SK-N-SH treated with all-trans-retinoic acid at 6 μM for 48 hours (cell line): ENCODE measurements around the gene CUEDC1.

Source experiments
- ATAC-seq: fragments of 200-7000 bp; cut with Tn5 transposase; 3 replicates; pipeline ENCODE4 v1.9.1; 2020; ENCODE audit warnings: mild to moderate bottlenecking, moderate library complexity
- ARNTL ChIP-seq: fragments of 450-650 bp; formaldehyde crosslinking; IDR thresholded peaks from 2 replicates; pipeline ENCODE4 v1.5.0; 2020; ENCODE audit warnings: low read depth, mild to moderate bottlenecking, moderate library complexity, borderline replicate concordance
- BACH2 ChIP-seq: fragments of 250-450 bp; sonication (Bioruptor Pico); IDR thresholded peaks from 2 replicates; pipeline ENCODE4 v1.9.0; 2021; ENCODE audit warnings: mild to moderate bottlenecking, borderline replicate concordance
- CSDC2 ChIP-seq: fragments of 250-450 bp; sonication (Bioruptor Pico); IDR thresholded peaks from 2 replicates; pipeline ENCODE4 v1.5.0; 2020; ENCODE audit warnings: mild to moderate bottlenecking, moderate library complexity
- ESRRG ChIP-seq: fragments of 250-450 bp; sonication (Bioruptor Pico); IDR thresholded peaks from 2 replicates; pipeline ENCODE4 v1.6.1; 2021; ENCODE audit warnings: mild to moderate bottlenecking
- GLIS3 ChIP-seq: fragments of 250-450 bp; sonication (Bioruptor Pico); IDR thresholded peaks from 2 replicates; pipeline ENCODE4 v1.5.0; 2020; ENCODE audit warnings: mild to moderate bottlenecking, moderate library complexity
- ISL1 ChIP-seq: fragments of 250-450 bp; sonication (Bioruptor Pico); IDR thresholded peaks from 2 replicates; pipeline ENCODE4 v2.1.2; 2022; ENCODE audit warnings: mild to moderate bottlenecking, moderate library complexity
- OSR1 ChIP-seq: fragments of 250-450 bp; sonication (Bioruptor Pico); IDR thresholded peaks from 2 replicates; pipeline ENCODE4 v1.8.0; 2022; ENCODE audit warnings: moderate library complexity, mild to moderate bottlenecking, inconsistent platforms
- POU6F1 ChIP-seq: fragments of 250-450 bp; sonication (Bioruptor Pico); IDR thresholded peaks from 2 replicates; pipeline ENCODE4 v1.8.0; 2021; ENCODE audit warnings: low read depth, mild to moderate bottlenecking, moderate library complexity, borderline replicate concordance
- PPARA ChIP-seq: fragments of 250-450 bp; sonication (Bioruptor Pico); IDR thresholded peaks from 2 replicates; pipeline ENCODE4 v1.5.0; 2020; ENCODE audit warnings: mild to moderate bottlenecking, borderline replicate concordance
- RARB ChIP-seq: fragments of 250-450 bp; sonication (Bioruptor Pico); IDR thresholded peaks from 2 replicates; pipeline ENCODE4 v1.8.0; 2021; ENCODE audit warnings: mild to moderate bottlenecking, moderate library complexity
- SNAI2 ChIP-seq: fragments of 250-450 bp; sonication (Bioruptor Pico); IDR thresholded peaks from 2 replicates; pipeline ENCODE4 v1.5.0; 2020; ENCODE audit warnings: mild to moderate bottlenecking, moderate library complexity
- TCF4 ChIP-seq: fragments of 250-450 bp; sonication (Bioruptor Pico); IDR thresholded peaks from 2 replicates; pipeline ENCODE4 v1.8.0; 2021; ENCODE audit warnings: mild to moderate bottlenecking, moderate library complexity, borderline replicate concordance
- TOX ChIP-seq: fragments of 250-450 bp; sonication (Bioruptor Pico); IDR thresholded peaks from 2 replicates; pipeline ENCODE4 v1.8.0; 2021; ENCODE audit warnings: mild to moderate bottlenecking, moderate library complexity, borderline replicate concordance
- TSHZ2 ChIP-seq: fragments of 250-450 bp; sonication (Bioruptor Pico); IDR thresholded peaks from 2 replicates; pipeline ENCODE4 v1.5.0; 2020; ENCODE audit warnings: mild to moderate bottlenecking, moderate library complexity
- ZC3H10 ChIP-seq: fragments of 250-450 bp; sonication (Bioruptor Pico); IDR thresholded peaks from 2 replicates; pipeline ENCODE4 v1.5.1; 2021; ENCODE audit warnings: mild to moderate bottlenecking, moderate library complexity
- ZFP3 ChIP-seq: fragments of 250-450 bp; sonication (Bioruptor Pico); IDR thresholded peaks from 2 replicates; pipeline ENCODE4 v1.5.0; 2020; ENCODE audit warnings: mild to moderate bottlenecking, moderate library complexity
- ZFP30 ChIP-seq: fragments of 450-650 bp; formaldehyde crosslinking; IDR thresholded peaks from 2 replicates; pipeline ENCODE4 v1.5.0; 2022; ENCODE audit warnings: mild to moderate bottlenecking, moderate library complexity
- ZNF565 ChIP-seq: fragments of 450-650 bp; formaldehyde crosslinking; conservative IDR thresholded peaks from 2 replicates; pipeline ENCODE4 v1.5.0; 2020; ENCODE audit warnings: low read depth, mild to moderate bottlenecking, moderate library complexity
- ZNF70 ChIP-seq: fragments of 450-650 bp; formaldehyde crosslinking; IDR thresholded peaks from 2 replicates; pipeline ENCODE4 v1.5.0; 2020; ENCODE audit warnings: mild to moderate bottlenecking, moderate library complexity
- ZNF8 ChIP-seq: fragments of 450-650 bp; formaldehyde crosslinking; IDR thresholded peaks from 2 replicates; pipeline ENCODE4 v1.5.0; 2020; ENCODE audit warnings: mild to moderate bottlenecking, moderate library complexity
- TF ChIP-seq, protein P1 (sequence below): fragments of 250-450 bp; sonication (Bioruptor Pico); IDR thresholded peaks from 2 replicates; pipeline ENCODE4 v1.5.1; 2020; ENCODE audit warnings: low read depth, mild to moderate bottlenecking, moderate library complexity
- TF ChIP-seq, protein P2 (sequence below): fragments of 250-450 bp; sonication (Bioruptor Pico); IDR thresholded peaks from 2 replicates; pipeline ENCODE4 v1.5.1; 2021; ENCODE audit warnings: mild to moderate bottlenecking, moderate library complexity
- TF ChIP-seq, protein P3 (sequence below): fragments of 250-450 bp; sonication (Bioruptor Pico); IDR thresholded peaks from 2 replicates; pipeline ENCODE4 v1.8.0; 2020; ENCODE audit warnings: mild to moderate bottlenecking, moderate library complexity, borderline replicate concordance

The CUEDC1 gene

DNA sequence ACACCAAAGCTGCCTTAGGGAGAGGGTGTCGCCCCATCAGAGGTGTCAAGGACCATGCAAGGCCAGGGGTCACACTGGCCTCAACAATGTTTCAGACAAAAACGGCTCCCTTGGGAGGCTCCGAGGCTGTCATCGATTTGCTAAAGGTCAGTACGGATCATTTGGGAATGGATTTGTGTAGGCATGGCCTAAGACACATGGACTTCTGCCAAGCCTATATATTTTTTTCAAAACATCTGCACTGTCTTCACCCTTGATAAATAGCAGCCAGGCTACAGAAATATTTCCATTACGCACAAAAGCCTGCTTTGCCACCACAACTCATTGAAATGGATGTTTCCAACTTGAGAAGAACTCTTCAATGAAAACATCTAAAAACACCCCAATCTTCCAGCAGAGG lies 10.3 kb downstream of the CUEDC1 start (continued):
- TF ChIP-seq POU6F1 (no peak), ARNTL (CRISPR knock-in tag) (no peak)

- ATAC-seq = no peak
- no peak for TF ChIP-seq ZC3H10 (CRISPR knock-in tag)
- no peak for TF ChIP-seq SNAI2 (CRISPR knock-in tag)
- TF ChIP-seq ZNF565 (CRISPR knock-in tag) = no peak
These were observed 11.6 kb downstream of the CUEDC1 start for GRCh38 chr17:57943645-57944044.

GRCh38 chr17:57943140-57943539 lies 12.1 kb downstream of the CUEDC1 start:
- TF ChIP-seq BACH2 (CRISPR knock-in tag) = no peak
- no peak for TF ChIP-seq TOX (CRISPR knock-in tag)
- no peak for TF ChIP-seq GLIS3
- TF ChIP-seq ZNF565 (CRISPR knock-in tag) = no peak
- TF ChIP-seq, protein P1, sequence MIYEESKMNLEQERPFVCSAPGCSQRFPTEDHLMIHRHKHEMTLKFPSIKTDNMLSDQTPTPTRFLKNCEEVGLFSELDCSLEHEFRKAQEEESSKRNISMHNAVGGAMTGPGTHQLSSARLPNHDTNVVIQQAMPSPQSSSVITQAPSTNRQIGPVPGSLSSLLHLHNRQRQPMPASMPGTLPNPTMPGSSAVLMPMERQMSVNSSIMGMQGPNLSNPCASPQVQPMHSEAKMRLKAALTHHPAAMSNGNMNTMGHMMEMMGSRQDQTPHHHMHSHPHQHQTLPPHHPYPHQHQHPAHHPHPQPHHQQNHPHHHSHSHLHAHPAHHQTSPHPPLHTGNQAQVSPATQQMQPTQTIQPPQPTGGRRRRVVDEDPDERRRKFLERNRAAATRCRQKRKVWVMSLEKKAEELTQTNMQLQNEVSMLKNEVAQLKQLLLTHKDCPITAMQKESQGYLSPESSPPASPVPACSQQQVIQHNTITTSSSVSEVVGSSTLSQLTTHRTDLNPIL (CRISPR knock-in tag) = 0 out of 2 replicates have a peak, but pooled peaks have one; percentile 22
- TF ChIP-seq ZNF70 (CRISPR knock-in tag) = no peak
- TF ChIP-seq TCF4 (CRISPR knock-in tag) = no peak
- peak; percentile 69; the same call in 1 of the 2 replicates for TF ChIP-seq ZC3H10 (CRISPR knock-in tag)
- no peak for TF ChIP-seq RARB (CRISPR knock-in tag)
- TF ChIP-seq, protein P2, sequence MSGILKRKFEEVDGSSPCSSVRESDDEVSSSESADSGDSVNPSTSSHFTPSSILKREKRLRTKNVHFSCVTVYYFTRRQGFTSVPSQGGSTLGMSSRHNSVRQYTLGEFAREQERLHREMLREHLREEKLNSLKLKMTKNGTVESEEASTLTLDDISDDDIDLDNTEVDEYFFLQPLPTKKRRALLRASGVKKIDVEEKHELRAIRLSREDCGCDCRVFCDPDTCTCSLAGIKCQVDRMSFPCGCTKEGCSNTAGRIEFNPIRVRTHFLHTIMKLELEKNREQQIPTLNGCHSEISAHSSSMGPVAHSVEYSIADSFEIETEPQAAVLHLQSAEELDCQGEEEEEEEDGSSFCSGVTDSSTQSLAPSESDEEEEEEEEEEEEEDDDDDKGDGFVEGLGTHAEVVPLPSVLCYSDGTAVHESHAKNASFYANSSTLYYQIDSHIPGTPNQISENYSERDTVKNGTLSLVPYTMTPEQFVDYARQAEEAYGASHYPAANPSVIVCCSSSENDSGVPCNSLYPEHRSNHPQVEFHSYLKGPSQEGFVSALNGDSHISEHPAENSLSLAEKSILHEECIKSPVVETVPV (CRISPR knock-in tag) = no peak
- no peak for TF ChIP-seq PPARA (CRISPR knock-in tag)
- peak; percentile 63 for TF ChIP-seq ISL1 (CRISPR knock-in tag)
- 0 out of 2 replicates have a peak, but pooled peaks have one; percentile 39 for TF ChIP-seq ZFP3
- no peak for TF ChIP-seq ESRRG (CRISPR knock-in tag)
- TF ChIP-seq POU6F1 = no peak
- TF ChIP-seq ZNF8 (CRISPR knock-in tag) = no peak
- no peak for TF ChIP-seq TSHZ2 (CRISPR knock-in tag)
- no peak for TF ChIP-seq SNAI2 (CRISPR knock-in tag)
- TF ChIP-seq CSDC2 = no peak
- TF ChIP-seq, protein P3, sequence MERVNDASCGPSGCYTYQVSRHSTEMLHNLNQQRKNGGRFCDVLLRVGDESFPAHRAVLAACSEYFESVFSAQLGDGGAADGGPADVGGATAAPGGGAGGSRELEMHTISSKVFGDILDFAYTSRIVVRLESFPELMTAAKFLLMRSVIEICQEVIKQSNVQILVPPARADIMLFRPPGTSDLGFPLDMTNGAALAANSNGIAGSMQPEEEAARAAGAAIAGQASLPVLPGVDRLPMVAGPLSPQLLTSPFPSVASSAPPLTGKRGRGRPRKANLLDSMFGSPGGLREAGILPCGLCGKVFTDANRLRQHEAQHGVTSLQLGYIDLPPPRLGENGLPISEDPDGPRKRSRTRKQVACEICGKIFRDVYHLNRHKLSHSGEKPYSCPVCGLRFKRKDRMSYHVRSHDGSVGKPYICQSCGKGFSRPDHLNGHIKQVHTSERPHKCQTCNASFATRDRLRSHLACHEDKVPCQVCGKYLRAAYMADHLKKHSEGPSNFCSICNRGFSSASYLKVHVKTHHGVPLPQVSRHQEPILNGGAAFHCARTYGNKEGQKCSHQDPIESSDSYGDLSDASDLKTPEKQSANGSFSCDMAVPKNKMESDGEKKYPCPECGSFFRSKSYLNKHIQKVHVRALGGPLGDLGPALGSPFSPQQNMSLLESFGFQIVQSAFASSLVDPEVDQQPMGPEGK (CRISPR knock-in tag) = peak; percentile 66; the same call in 1 of the 2 replicates
- TF ChIP-seq ZFP30 (CRISPR knock-in tag) = no peak
- 0 out of 2 replicates have a peak, but pooled peaks have one; percentile 33 for TF ChIP-seq ARNTL (CRISPR knock-in tag)
- no peak for TF ChIP-seq OSR1 (CRISPR knock-in tag)

More at GRCh38 chr17:57943140-57943539, 12.1 kb downstream of the CUEDC1 start:
- peak; percentile 70 for ATAC-seq
